Kidney glomerular epithelial cell (primary cell): Measurements from ENCODE around the gene CREB1.
A peak's percentile ranks its signal among the peaks of the same experiment; 100 is the strongest.
"Not testable (repeated sequence)": the region's sequence is repeated elsewhere in the genome, so short reads cannot be mapped to it uniquely, and the experiment has no call there.

Experiments used
- DNase-seq: peaks from one replicate; lab custom pipeline; 2025; lab: John Stamatoyannopoulos, UW

Gene CREB1

GRCh38 chr2:207617011-207617671 is 87.4 kb downstream of the CREB1 start:
- peak; percentile 99 for DNase-seq

GRCh38 chr2:207619764-207620203 is 90.0 kb downstream of the CREB1 start:
- DNase-seq = no peak

- DNase-seq = no peak
Measured at GRCh38 chr2:207621501-207622039, 91.8 kb downstream of the CREB1 start.

- peak; percentile 69 for DNase-seq
Measured at GRCh38 chr2:207624185-207625013, 94.6 kb downstream of the CREB1 start.

GRCh38 chr2:207625014-207625907 is 95.5 kb downstream of the CREB1 start, which contains the start of gene METTL21A:
Gene METTL21A (minus strand): TSS chr2:207625394. CDS start chr2:207624375, 1,019 bp downstream.
- peak; percentile 86 for DNase-seq

- no peak for DNase-seq
Measured at GRCh38 chr2:207629553-207629952, 99.8 kb downstream of the CREB1 start.

GRCh38 chr2:207630491-207630890 is 100.7 kb downstream of the CREB1 start:
- DNase-seq = no peak

GRCh38 chr2:207632575-207633493 is 103.1 kb downstream of the CREB1 start:
- DNase-seq = peak; percentile 79

- DNase-seq = no peak
Measured at GRCh38 chr2:207633686-207634085, 103.9 kb downstream of the CREB1 start.

- no peak for DNase-seq
Measured at GRCh38 chr2:207635468-207636200, 105.9 kb downstream of the CREB1 start.

- DNase-seq = not testable (repeated sequence)
Measured at GRCh38 chr2:207639288-207639687, 109.5 kb downstream of the CREB1 start.

- no peak for DNase-seq
Measured at GRCh38 chr2:207640160-207640559, 110.4 kb downstream of the CREB1 start.

GRCh38 chr2:207640661-207641060 is 110.9 kb downstream of the CREB1 start:
- no peak for DNase-seq

- no peak for DNase-seq
Measured at GRCh38 chr2:207643892-207644291, 114.1 kb downstream of the CREB1 start.

GRCh38 chr2:207646582-207646981 is 116.8 kb downstream of the CREB1 start:
- DNase-seq = not testable (repeated sequence)
